Calu3 (cell line): ENCODE data around the gene TINCR. TPM values are rescaled to one million over a fixed set of nuclear protein-coding genes. Genes with fewer than 3 reads are reported as not detected.

Source experiments
- BruUV-seq: library from RNA; stranded (reverse); fragments of 400-500 nt; replicated peaks from 2 replicates; lab custom pipeline; 2021; lab: Mats Ljungman, UMichigan
- CTCF ChIA-PET: fragments of 300-600 bp; sonication (Branson Sonifier 250); formaldehyde crosslinking; loops from one replicate; lab custom pipeline; 2022; ENCODE audit warnings: antibody characterized with exemption; lab: Charles Lee
- DNase-seq: peaks from one replicate; pipeline ENCODE4 v3.0.0; 2022
- H3K27ac Mint-ChIP-seq: one replicate; pipeline ENCODE4 v1.8.0; 2022; ENCODE audit warnings: mixed read lengths; ENCODE audit not compliant: unreplicated experiment
- H3K27me3 Mint-ChIP-seq: one replicate; pipeline ENCODE4 v1.8.0; 2022; ENCODE audit warnings: mixed read lengths; ENCODE audit not compliant: unreplicated experiment
- H3K36me3 Mint-ChIP-seq: one replicate; pipeline ENCODE4 v1.8.0; 2022; ENCODE audit warnings: mild to moderate bottlenecking, moderate library complexity, mixed read lengths; ENCODE audit not compliant: insufficient read depth, unreplicated experiment
- H3K4me1 Mint-ChIP-seq: one replicate; pipeline ENCODE4 v1.8.0; 2022; ENCODE audit warnings: mild to moderate bottlenecking, low read depth, mixed read lengths; ENCODE audit not compliant: unreplicated experiment
- H3K4me3 Mint-ChIP-seq: one replicate; pipeline ENCODE4 v1.8.0; 2022; ENCODE audit warnings: mild to moderate bottlenecking, low read depth, moderate library complexity, mixed read lengths; ENCODE audit not compliant: unreplicated experiment
- H3K9me3 Mint-ChIP-seq: one replicate; pipeline ENCODE4 v1.8.0; 2022; ENCODE audit warnings: low read depth, mixed read lengths; ENCODE audit not compliant: unreplicated experiment
- CTCF ChIP-seq: fragments of 200-600 bp; IDR thresholded peaks from one replicate; pipeline ENCODE4 v1.8.0; 2022; ENCODE audit warnings: antibody characterized with exemption; ENCODE audit not compliant: unreplicated experiment
- intact Hi-C: fragments of 100-400 bp; cut with micrococcal nuclease; formaldehyde crosslinking; loops from one replicate; pipeline ENCODE4 v1.10.0; 2022; ENCODE audit not compliant: unreplicated experiment
- total RNA-seq: library from RNA; stranded (reverse); gene quantifications from 2 replicates; pipeline ENCODE4 v1.2.3, GENCODE V29; 2022

The TINCR gene
- total RNA-seq, 1 experiment from 2014 or later, result 0.40 TPM

- BruUV-seq, result no TSS peak
- intact Hi-C loops, result no loop called here
- no peak overlapping the region for H3K4me3 Mint-ChIP-seq
- no peak for TF ChIP-seq CTCF
- CTCF ChIA-PET, result no interaction called here
- no peaks in the 10 kb centered on the region for H3K36me3 Mint-ChIP-seq
- no peak overlapping the region for H3K27ac Mint-ChIP-seq
- no peaks in the 10 kb centered on the region for H3K9me3 Mint-ChIP-seq
- no peak for DNase-seq
- H3K4me1 Mint-ChIP-seq, result no peaks in the 10 kb centered on the region
- peaks cover 35% of the 10 kb centered on the region for H3K27me3 Mint-ChIP-seq
These were observed 52.0 kb downstream of the TINCR start for GRCh38 chr19:5515737-5516136.

- H3K4me1 Mint-ChIP-seq, result no peaks in the 10 kb centered on the region
- intact Hi-C loops, result no loop called here
- peaks cover 33% of the 10 kb centered on the region for H3K27me3 Mint-ChIP-seq
- no peaks in the 10 kb centered on the region for H3K36me3 Mint-ChIP-seq
- CTCF ChIA-PET, result no interaction called here
- no peaks in the 10 kb centered on the region for H3K9me3 Mint-ChIP-seq
- H3K27ac Mint-ChIP-seq, result no peak overlapping the region
- TF ChIP-seq CTCF, result no peak
- no TSS peak for BruUV-seq
- no peak overlapping the region for H3K4me3 Mint-ChIP-seq
- DNase-seq, result no peak
These were observed 53.8 kb downstream of the TINCR start for GRCh38 chr19:5514001-5514400.

- no peak for DNase-seq
- Mint-ChIP-seq H3K27me3 (peaks cover 28% of the 10 kb centered on the region), H3K36me3 (no peaks in the 10 kb centered on the region), H3K27ac (no peak overlapping the region), H3K9me3 (no peaks in the 10 kb centered on the region), H3K4me3 (no peak overlapping the region), H3K4me1 (no peaks in the 10 kb centered on the region)
- intact Hi-C loops, result no loop called here
- CTCF ChIA-PET, result no interaction called here
- no peak for TF ChIP-seq CTCF
- BruUV-seq, result no TSS peak
These were observed 55.0 kb downstream of the TINCR start for GRCh38 chr19:5512715-5513114.

Other genes with a start within 250 kb of the TINCR start
- 91.4 and 93.0 TPM in 2 replicates for gene PTPRS, start 227.1 kb downstream of the TINCR start, total RNA-seq
- not detected in 2 replicates for gene ZNRF4, start 112.5 kb downstream of the TINCR start, total RNA-seq
- 71.7 and 72.8 TPM in 2 replicates for gene SAFB2, start 54.8 kb upstream of the TINCR start, total RNA-seq
- gene SAFB, start 55.1 kb upstream of the TINCR start, total RNA-seq, result 87.3 and 88.0 TPM in 2 replicates
- gene MICOS13, start 112.6 kb upstream of the TINCR start, total RNA-seq, result 37.1 and 37.9 TPM in 2 replicates
- 2.3 and 3.0 TPM in 2 replicates for gene HSD11B1L, start 113.1 kb upstream of the TINCR start, total RNA-seq
- 497 and 516 TPM in 2 replicates for gene RPL36, start 122.3 kb upstream of the TINCR start, total RNA-seq
- 92.8 and 101 TPM in 2 replicates for gene LONP1, start 152.2 kb upstream of the TINCR start, total RNA-seq
- gene CATSPERD, start 152.7 kb upstream of the TINCR start, total RNA-seq, result not detected in 2 replicates
- gene PRR22, start 216.8 kb upstream of the TINCR start, total RNA-seq, result 6.3 TPM in 2 replicates
- gene DUS3L, start 223.2 kb upstream of the TINCR start, total RNA-seq, result 33.2 and 35.5 TPM in 2 replicates
- 3.9 and 5.4 TPM in 2 replicates for gene NRTN, start 237.1 kb upstream of the TINCR start, total RNA-seq